GM12891 (cell line): ENCODE data around the gene ZFHX3.

ENCODE experiments used
- POLR2A ChIP-seq: IDR thresholded peaks from 2 replicates; pipeline ENCODE4 v1.6.1; 2011; ENCODE audit warnings: low read depth, low read length, control low read depth
- TAF1 ChIP-seq: IDR thresholded peaks from 2 replicates; pipeline ENCODE4 v1.6.1; 2011; ENCODE audit warnings: low read depth, low read length, control low read depth

- TF ChIP-seq POLR2A (no peak), TAF1 (no peak)
Observed at GRCh38 chr16:72991644-72992043, 56.3 kb downstream of the ZFHX3 start.
